ENCODE results near the gene CARM1.
A peak's percentile ranks its signal among the peaks of the same experiment; 100 is the strongest.

CARM1 gene

GRCh38 chr19:10896851-10897526, 25.6 kb downstream of the CARM1 start:
- H3K27me3 ChIP-seq (ENCODE audit: control insufficient read depth in 1 of 2, insufficient read depth in 2 of 2, low read length in 2 of 2) = no peaks in the 10 kb centered on the region
- H3K36me3 ChIP-seq (ENCODE audit: insufficient read depth, low read length) = no peaks in the 10 kb centered on the region
- H3K4me1 ChIP-seq (ENCODE audit: insufficient read depth, low read length) = peaks cover 61% of the 10 kb centered on the region
- H3K4me3 ChIP-seq (ENCODE audit: low read depth in 1 of 2, low read length in 2 of 2) = no peak overlapping the region
- H3K9me3 ChIP-seq (ENCODE audit: low read length) = no peaks in the 10 kb centered on the region
- H3K27ac ChIP-seq (ENCODE audit: low read depth, low read length) = no peak overlapping the region
- no peak overlapping the region for H3K9ac ChIP-seq (ENCODE audit: low read length)

GRCh38 chr19:10898633-10899032, 27.3 kb downstream of the CARM1 start:
- Histone ChIP-seq H3K27ac (ENCODE audit: low read depth, low read length) (peak overlapping the region; percentile 2), H3K9me3 (ENCODE audit: low read length) (no peaks in the 10 kb centered on the region), H3K4me3 (ENCODE audit: low read depth in 1 of 2, low read length in 2 of 2) (no peak overlapping the region), H3K36me3 (ENCODE audit: insufficient read depth, low read length) (no peaks in the 10 kb centered on the region), H3K27me3 (ENCODE audit: control insufficient read depth in 1 of 2, insufficient read depth in 2 of 2, low read length in 2 of 2) (no peaks in the 10 kb centered on the region), H3K9ac (ENCODE audit: low read length) (no peak overlapping the region), H3K4me1 (ENCODE audit: insufficient read depth, low read length) (peaks cover 53% of the 10 kb centered on the region)

DNA sequence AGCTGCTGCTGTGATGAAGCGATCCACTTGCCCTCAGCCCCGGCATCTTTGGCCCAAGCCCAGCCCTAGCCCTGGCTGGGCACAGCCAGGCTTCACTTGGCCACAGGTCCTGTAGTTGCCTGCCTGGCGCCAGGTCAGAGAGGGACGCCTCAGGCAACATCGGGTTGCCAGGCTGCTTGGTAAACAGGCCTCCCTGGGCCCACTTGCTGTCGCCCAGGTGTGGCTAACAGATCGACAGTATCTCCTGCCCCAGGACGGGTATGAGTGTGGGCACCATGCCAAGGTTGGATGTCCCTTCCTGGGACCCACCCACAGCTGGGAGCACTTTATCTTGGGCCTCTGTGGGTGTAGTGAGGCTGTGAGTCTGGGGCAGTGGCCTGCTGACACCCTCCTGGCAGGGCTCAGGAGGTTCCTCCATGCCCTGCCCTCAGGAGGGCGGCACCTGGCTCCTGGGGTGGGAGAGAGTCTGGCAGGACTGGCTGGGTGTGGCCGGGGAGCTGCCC, 27.8 kb downstream of the CARM1 start:
- no peaks in the 10 kb centered on the region for H3K9me3 ChIP-seq (ENCODE audit: low read length)
- H3K27me3 ChIP-seq (ENCODE audit: control insufficient read depth in 1 of 2, insufficient read depth in 2 of 2, low read length in 2 of 2) = no peaks in the 10 kb centered on the region
- H3K4me1 ChIP-seq (ENCODE audit: insufficient read depth, low read length) = peaks cover 49% of the 10 kb centered on the region
- no peaks in the 10 kb centered on the region for H3K36me3 ChIP-seq (ENCODE audit: insufficient read depth, low read length)
- H3K9ac ChIP-seq (ENCODE audit: low read length) = no peak overlapping the region
- peak overlapping the region in 1 of 2 donors; percentile 23 for H3K4me3 ChIP-seq (ENCODE audit: low read depth in 1 of 2, low read length in 2 of 2)
- no peak overlapping the region for H3K27ac ChIP-seq (ENCODE audit: low read depth, low read length)

DNA sequence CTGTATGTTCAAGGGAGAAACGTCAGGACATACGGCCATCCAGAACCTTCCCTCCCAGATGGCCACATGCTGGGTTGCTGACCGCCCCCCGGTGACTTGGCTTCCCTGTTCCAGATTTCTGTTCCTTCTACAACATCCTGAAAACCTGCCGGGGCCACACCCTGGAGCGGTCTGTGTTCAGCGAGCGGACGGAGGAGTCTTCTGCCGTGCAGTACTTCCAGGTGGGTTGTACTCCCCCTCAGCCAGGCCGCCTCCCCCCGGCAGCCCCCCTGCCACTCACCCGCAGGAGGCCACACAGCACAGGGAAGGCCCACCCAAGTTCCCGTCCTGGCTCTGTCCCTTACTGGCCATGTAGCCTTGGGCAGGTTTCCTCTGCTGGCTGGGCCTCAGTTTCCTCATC, 36.6 kb downstream of the CARM1 start:
- H3K9me3 ChIP-seq (ENCODE audit: low read length) = no peaks in the 10 kb centered on the region
- no peaks in the 10 kb centered on the region for H3K4me1 ChIP-seq (ENCODE audit: insufficient read depth, low read length)
- H3K9ac ChIP-seq (ENCODE audit: low read length) = no peak overlapping the region
- peaks cover 44% of the 10 kb centered on the region for H3K36me3 ChIP-seq (ENCODE audit: insufficient read depth, low read length)
- no peak overlapping the region for H3K4me3 ChIP-seq (ENCODE audit: low read depth in 1 of 2, low read length in 2 of 2)
- no peaks in the 10 kb centered on the region for H3K27me3 ChIP-seq (ENCODE audit: control insufficient read depth in 1 of 2, insufficient read depth in 2 of 2, low read length in 2 of 2)
- H3K27ac ChIP-seq (ENCODE audit: low read depth, low read length) = no peak overlapping the region

DNA sequence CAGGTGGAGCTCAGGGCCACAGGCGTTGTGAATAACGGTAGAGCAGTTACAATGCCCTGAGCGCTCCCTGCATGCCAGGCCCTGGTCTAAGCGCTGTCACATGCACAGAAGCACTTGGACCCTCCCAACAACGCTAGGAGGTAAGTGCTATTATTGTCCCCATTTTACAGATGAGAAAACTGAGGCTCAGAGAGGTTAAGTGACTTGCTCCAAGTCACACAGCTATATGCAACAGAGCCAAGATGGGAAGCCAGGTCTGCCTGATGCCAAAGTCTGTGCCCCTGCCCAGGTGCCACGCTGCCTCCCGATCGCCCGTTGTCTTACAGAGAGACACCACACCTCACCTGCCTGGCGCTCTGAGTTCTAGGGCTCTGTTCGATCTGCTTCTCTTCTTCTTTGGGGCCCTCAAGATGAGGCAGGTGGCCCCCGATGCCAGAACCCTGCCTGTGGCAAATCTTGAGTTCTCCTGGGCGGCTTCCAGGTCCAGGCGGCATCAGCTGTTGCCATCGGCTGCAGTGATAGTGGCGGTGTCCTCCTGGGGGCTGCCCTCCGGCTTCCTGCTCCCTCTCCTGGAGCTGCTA, 37.1 kb downstream of the CARM1 start:
- H3K4me3 ChIP-seq (ENCODE audit: low read depth in 1 of 2, low read length in 2 of 2) = no peak overlapping the region
- no peaks in the 10 kb centered on the region for H3K4me1 ChIP-seq (ENCODE audit: insufficient read depth, low read length)
- no peaks in the 10 kb centered on the region for H3K9me3 ChIP-seq (ENCODE audit: low read length)
- H3K27ac ChIP-seq (ENCODE audit: low read depth, low read length) = no peak overlapping the region
- H3K27me3 ChIP-seq (ENCODE audit: control insufficient read depth in 1 of 2, insufficient read depth in 2 of 2, low read length in 2 of 2) = no peaks in the 10 kb centered on the region
- H3K9ac ChIP-seq (ENCODE audit: low read length) = no peak overlapping the region
- H3K36me3 ChIP-seq (ENCODE audit: insufficient read depth, low read length) = peaks cover 45% of the 10 kb centered on the region

DNA sequence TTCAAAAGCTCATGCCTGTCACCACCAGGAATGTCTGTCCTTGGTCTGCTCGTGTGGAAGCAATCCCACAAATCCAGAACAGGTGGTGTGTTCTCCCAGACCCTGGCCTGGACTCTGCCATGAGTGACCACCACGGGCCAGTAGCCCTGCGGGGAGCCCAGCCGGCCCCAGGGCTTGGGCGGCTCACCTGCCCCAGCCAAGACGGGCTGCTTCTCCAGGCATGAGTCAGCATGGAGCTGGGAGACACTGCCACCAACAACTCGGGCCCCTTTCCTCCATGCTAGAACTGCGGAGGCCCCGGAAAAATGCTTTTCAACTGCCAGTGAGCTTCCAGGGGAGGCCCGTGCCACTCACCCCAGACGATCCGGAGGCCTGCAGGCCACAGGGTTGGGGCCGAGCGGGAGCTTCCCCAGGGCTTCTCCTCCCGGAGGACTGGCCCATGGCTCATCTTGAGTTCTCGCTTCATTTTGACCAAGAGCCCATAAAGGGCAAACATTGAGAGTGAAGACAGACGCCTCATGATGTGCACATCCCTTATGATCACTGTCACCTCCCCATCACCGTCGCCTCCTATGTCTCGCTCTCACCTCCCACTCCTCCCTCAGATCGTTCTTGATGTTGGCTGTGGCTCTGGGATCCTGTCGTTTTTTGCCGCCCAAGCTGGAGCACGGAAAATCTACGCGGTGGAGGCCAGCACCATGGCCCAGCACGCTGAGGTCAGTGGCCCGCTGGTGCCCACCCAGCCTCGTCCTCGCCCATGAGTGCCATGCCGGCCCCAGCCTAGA, 40.4 kb downstream of the CARM1 start:
- Histone ChIP-seq H3K4me1 (ENCODE audit: insufficient read depth, low read length) (no peaks in the 10 kb centered on the region), H3K4me3 (ENCODE audit: low read depth in 1 of 2, low read length in 2 of 2) (no peak overlapping the region), H3K27me3 (ENCODE audit: control insufficient read depth in 1 of 2, insufficient read depth in 2 of 2, low read length in 2 of 2) (no peaks in the 10 kb centered on the region), H3K9me3 (ENCODE audit: low read length) (no peaks in the 10 kb centered on the region), H3K36me3 (ENCODE audit: insufficient read depth, low read length) (peaks cover 62% of the 10 kb centered on the region), H3K9ac (ENCODE audit: low read length) (no peak overlapping the region), H3K27ac (ENCODE audit: low read depth, low read length) (no peak overlapping the region)

- H3K9ac ChIP-seq (ENCODE audit: low read length) = no peak overlapping the region
- H3K36me3 ChIP-seq (ENCODE audit: insufficient read depth, low read length) = peaks cover 61% of the 10 kb centered on the region
- H3K27me3 ChIP-seq (ENCODE audit: control insufficient read depth in 1 of 2, insufficient read depth in 2 of 2, low read length in 2 of 2) = no peaks in the 10 kb centered on the region
- no peaks in the 10 kb centered on the region for H3K9me3 ChIP-seq (ENCODE audit: low read length)
- no peak overlapping the region for H3K27ac ChIP-seq (ENCODE audit: low read depth, low read length)
- H3K4me3 ChIP-seq (ENCODE audit: low read depth in 1 of 2, low read length in 2 of 2) = no peak overlapping the region
- no peaks in the 10 kb centered on the region for H3K4me1 ChIP-seq (ENCODE audit: insufficient read depth, low read length)
Measured at GRCh38 chr19:10912619-10913018, 41.3 kb downstream of the CARM1 start.

- H3K9me3 ChIP-seq (ENCODE audit: low read length) = no peaks in the 10 kb centered on the region
- no peaks in the 10 kb centered on the region for H3K4me1 ChIP-seq (ENCODE audit: insufficient read depth, low read length)
- H3K27ac ChIP-seq (ENCODE audit: low read depth, low read length) = no peak overlapping the region
- H3K9ac ChIP-seq (ENCODE audit: low read length) = no peak overlapping the region
- no peak overlapping the region for H3K4me3 ChIP-seq (ENCODE audit: low read depth in 1 of 2, low read length in 2 of 2)
- H3K36me3 ChIP-seq (ENCODE audit: insufficient read depth, low read length) = peaks cover 60% of the 10 kb centered on the region
- no peaks in the 10 kb centered on the region for H3K27me3 ChIP-seq (ENCODE audit: control insufficient read depth in 1 of 2, insufficient read depth in 2 of 2, low read length in 2 of 2)
Measured at GRCh38 chr19:10913716-10914340, 42.5 kb downstream of the CARM1 start.

DNA sequence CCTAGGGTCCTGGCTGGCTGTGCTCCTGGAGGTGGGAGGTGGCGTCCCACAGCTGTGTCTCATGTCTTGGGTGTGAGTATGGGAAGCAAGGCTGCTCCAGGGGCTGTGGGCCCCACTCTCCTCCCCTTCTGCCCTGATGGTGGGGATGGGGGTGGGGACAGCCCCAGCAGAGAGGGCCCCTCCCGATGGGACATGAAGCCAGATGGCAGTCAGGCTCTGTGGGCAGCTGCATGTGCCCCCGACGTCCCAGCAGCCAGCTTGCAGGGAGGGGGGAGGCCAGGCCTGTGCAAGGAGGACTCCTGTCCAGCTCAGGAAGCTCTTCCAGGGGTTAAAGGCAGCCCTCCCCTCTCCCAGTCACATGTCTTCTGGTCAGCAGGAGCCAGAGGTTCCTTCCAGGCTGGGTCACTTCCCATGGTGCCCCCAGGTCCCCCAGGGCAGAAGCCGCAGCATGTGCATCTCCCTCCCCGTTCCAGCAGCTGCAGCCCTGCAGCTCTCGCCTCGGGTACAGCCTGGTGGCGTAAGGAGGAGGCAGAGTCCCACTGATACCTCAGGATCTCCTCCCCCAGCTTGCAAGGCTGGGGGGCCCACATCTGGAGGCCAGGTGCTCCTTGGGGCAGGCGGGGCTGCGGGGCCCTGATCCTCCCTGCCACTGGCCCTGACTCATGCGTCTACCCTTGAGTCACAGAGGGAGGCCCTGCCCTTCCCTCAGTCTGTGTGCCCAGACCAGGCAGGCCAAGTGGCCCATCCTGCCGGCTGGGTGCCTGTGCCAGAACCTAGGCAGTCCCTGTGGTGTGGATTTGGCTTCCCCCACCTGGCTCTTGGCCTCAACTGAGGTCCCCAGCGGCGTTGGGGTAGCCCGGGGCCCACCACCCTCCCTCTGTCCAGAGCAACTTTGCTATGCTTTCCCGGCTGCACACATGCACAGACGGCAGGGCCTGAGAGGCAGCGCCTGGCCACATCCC, 44.1 kb downstream of the CARM1 start:
- H3K4me3 ChIP-seq (ENCODE audit: low read depth in 1 of 2, low read length in 2 of 2) = no peak overlapping the region
- no peak overlapping the region for H3K9ac ChIP-seq (ENCODE audit: low read length)
- H3K27ac ChIP-seq (ENCODE audit: low read depth, low read length) = no peak overlapping the region
- no peaks in the 10 kb centered on the region for H3K4me1 ChIP-seq (ENCODE audit: insufficient read depth, low read length)
- no peaks in the 10 kb centered on the region for H3K9me3 ChIP-seq (ENCODE audit: low read length)
- peaks cover 63% of the 10 kb centered on the region for H3K36me3 ChIP-seq (ENCODE audit: insufficient read depth, low read length)
- H3K27me3 ChIP-seq (ENCODE audit: control insufficient read depth in 1 of 2, insufficient read depth in 2 of 2, low read length in 2 of 2) = no peaks in the 10 kb centered on the region

- no peak overlapping the region for H3K9ac ChIP-seq (ENCODE audit: low read length)
- H3K4me1 ChIP-seq (ENCODE audit: insufficient read depth, low read length) = no peaks in the 10 kb centered on the region
- H3K9me3 ChIP-seq (ENCODE audit: low read length) = no peaks in the 10 kb centered on the region
- H3K36me3 ChIP-seq (ENCODE audit: insufficient read depth, low read length) = peaks cover 55% of the 10 kb centered on the region
- H3K27me3 ChIP-seq (ENCODE audit: control insufficient read depth in 1 of 2, insufficient read depth in 2 of 2, low read length in 2 of 2) = no peaks in the 10 kb centered on the region
- H3K27ac ChIP-seq (ENCODE audit: low read depth, low read length) = no peak overlapping the region
- H3K4me3 ChIP-seq (ENCODE audit: low read depth in 1 of 2, low read length in 2 of 2) = no peak overlapping the region
Measured at GRCh38 chr19:10916602-10917001, 45.2 kb downstream of the CARM1 start.
